NB4 (cell line): Measurements from ENCODE around the gene RGL1.
"Not testable (repeated sequence)": the region's sequence is repeated elsewhere in the genome, so short reads cannot be mapped to it uniquely, and the experiment has no call there.

Experiments used
- DNase-seq: peaks from one replicate; pipeline ENCODE4 v3.0.0; 2010; ENCODE audit warnings: low read depth
- H3K4me3 ChIP-seq: one replicate; pipeline ENCODE4 v1.5.1; 2011; ENCODE audit warnings: mild to moderate bottlenecking, low read depth, low read length, moderate library complexity
- MYC ChIP-seq: IDR thresholded peaks from 2 replicates; pipeline ENCODE4 v1.6.1; 2011; ENCODE audit warnings: low read depth, low read length
- POLR2A ChIP-seq: IDR thresholded peaks from 2 replicates; pipeline ENCODE4 v1.6.1; 2011; ENCODE audit warnings: mild to moderate bottlenecking; ENCODE audit not compliant: insufficient read length; ENCODE audit errors: extremely low read depth
- TF ChIP-seq, protein P1 (sequence below): IDR thresholded peaks from one replicate; pipeline ENCODE4 v1.5.1; 2012; ENCODE audit warnings: low read depth, low read length
- TF ChIP-seq, protein P2 (sequence below): IDR thresholded peaks from 2 replicates; pipeline ENCODE4 v1.6.1; 2011; ENCODE audit warnings: low read depth, low read length

RGL1 gene

DNA sequence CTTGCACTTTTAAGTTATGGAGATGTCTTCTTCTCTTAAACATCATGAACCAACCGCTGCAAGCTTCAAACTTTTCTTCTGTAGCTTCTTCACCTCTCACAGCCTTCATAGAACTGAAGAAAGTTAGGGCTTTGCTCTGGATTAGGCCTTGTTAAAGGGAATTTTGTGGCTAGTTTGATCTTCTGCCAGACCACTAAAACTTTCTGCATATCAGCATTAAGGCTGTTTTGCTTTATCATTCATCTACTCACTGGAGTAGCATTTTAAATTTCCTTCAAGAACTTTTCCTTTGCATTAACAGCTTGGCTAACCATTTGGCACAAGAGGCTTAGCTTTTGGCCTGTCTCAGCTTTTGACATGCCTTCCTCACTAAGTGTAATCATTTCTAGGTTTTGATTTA lies 43.0 kb upstream of the RGL1 start:
- no peak for TF ChIP-seq POLR2A
- TF ChIP-seq, protein P1, sequence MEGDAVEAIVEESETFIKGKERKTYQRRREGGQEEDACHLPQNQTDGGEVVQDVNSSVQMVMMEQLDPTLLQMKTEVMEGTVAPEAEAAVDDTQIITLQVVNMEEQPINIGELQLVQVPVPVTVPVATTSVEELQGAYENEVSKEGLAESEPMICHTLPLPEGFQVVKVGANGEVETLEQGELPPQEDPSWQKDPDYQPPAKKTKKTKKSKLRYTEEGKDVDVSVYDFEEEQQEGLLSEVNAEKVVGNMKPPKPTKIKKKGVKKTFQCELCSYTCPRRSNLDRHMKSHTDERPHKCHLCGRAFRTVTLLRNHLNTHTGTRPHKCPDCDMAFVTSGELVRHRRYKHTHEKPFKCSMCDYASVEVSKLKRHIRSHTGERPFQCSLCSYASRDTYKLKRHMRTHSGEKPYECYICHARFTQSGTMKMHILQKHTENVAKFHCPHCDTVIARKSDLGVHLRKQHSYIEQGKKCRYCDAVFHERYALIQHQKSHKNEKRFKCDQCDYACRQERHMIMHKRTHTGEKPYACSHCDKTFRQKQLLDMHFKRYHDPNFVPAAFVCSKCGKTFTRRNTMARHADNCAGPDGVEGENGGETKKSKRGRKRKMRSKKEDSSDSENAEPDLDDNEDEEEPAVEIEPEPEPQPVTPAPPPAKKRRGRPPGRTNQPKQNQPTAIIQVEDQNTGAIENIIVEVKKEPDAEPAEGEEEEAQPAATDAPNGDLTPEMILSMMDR: no peak
- TF ChIP-seq, protein P2, sequence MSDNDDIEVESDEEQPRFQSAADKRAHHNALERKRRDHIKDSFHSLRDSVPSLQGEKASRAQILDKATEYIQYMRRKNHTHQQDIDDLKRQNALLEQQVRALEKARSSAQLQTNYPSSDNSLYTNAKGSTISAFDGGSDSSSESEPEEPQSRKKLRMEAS: no peak
- H3K4me3 ChIP-seq: no peak overlapping the region
- no peak for DNase-seq

DNA sequence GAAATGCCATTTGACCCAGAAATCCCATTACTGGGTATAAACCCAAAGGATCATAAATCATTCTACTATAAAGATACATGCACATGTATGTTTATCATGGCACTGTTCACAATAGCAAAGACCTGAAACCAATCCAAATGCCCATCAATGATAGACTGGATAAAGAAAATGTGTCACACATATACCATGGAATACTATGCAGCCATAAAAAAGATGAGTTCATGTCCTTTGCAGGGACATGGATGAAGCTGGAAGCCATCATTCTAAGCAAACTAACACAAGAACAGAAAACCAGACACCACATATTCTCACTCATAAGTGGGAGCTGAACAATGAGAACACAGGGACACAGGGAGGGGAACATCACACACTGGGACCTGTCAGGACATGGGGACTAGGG lies 42.1 kb upstream of the RGL1 start:
- DNase-seq, H3K4me3 ChIP-seq: not testable (repeated sequence)

DNA sequence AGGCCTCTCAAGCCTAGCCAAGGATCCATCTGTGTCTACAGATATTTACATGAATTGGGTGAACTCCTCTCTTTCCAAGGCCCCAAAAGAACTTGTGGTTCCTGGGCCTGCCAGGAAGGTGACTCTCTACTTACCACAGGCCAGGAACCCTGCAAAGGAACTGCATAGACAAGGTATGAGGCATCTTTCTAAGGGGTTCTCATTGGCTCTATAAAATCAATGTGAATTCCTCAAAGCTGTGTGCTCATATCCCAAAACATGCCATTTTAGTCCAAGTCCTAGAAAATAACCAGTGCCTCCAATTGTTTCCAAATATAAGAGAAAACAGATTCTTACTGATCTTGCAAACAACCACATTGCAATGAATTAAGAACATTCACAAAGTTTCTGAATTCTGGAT lies 39.9 kb upstream of the RGL1 start:
- TF ChIP-seq, protein P1: no peak
- TF ChIP-seq, protein P2: no peak
- TF ChIP-seq MYC: no peak
- TF ChIP-seq POLR2A: no peak
- H3K4me3 ChIP-seq: no peak overlapping the region
- no peak for DNase-seq

DNA sequence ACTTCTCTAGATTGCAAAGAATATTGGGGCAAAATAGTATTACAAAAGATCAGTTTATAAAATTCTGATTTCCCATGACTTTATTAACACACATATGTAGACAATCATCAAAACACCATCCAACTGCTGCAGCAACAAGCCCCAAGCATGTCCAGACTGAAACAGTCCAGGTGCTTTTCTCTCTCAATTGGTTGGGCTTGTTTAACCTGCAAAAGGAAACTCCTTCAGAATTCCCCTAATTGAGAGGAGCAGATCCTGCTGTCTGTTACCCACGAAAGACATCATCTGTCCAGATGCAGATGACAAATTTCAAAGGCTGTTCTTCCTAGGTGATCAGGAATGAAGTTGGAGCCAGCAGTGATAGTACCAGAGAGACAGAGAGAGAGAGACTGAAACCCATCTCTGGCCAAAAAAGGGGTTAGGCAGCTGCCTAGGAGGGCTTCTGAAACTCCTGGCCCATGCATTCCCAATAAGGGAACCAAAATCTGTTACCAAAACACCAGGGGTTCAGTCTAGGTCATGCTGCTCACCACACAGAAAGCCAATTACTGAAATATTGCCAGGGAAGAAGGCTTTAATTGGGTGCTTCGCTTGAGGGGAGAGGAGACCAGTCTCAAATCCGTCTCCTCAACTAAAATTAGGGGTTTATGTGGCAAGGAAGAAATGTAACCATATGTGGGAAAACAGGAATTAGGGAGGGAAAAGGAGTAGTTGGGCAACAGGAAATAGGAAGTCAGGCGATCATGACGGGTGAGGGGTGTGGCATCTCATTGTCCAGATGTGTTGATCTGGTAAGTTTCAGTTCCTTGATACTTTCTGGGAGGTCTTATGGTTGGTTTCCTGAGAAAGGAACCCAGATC lies 34.7 kb upstream of the RGL1 start:
- no peak for TF ChIP-seq MYC
- TF ChIP-seq, protein P2: no peak
- no peak for TF ChIP-seq POLR2A
- TF ChIP-seq, protein P1: no peak
- no peak for DNase-seq
- H3K4me3 ChIP-seq: no peak overlapping the region

DNA sequence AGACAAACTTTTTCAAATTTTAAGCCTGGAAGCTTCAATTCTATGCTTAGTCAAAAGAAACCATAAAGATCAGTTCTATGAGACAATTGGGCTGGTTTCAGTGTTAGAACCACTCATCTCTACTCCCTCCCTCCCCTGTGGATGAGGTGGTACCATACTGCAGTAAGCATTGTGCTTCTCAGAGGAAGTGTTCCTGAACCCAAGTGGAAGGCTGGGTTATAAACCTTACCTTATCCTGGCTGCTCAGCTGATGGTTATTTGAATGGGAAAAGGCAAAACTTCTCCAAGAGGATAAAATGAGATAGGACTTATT lies 34.1 kb upstream of the RGL1 start:
- H3K4me3 ChIP-seq: no peak overlapping the region
- TF ChIP-seq, protein P2: no peak
- TF ChIP-seq POLR2A: no peak
- TF ChIP-seq, protein P1: no peak
- no peak for TF ChIP-seq MYC
- DNase-seq: no peak

DNA sequence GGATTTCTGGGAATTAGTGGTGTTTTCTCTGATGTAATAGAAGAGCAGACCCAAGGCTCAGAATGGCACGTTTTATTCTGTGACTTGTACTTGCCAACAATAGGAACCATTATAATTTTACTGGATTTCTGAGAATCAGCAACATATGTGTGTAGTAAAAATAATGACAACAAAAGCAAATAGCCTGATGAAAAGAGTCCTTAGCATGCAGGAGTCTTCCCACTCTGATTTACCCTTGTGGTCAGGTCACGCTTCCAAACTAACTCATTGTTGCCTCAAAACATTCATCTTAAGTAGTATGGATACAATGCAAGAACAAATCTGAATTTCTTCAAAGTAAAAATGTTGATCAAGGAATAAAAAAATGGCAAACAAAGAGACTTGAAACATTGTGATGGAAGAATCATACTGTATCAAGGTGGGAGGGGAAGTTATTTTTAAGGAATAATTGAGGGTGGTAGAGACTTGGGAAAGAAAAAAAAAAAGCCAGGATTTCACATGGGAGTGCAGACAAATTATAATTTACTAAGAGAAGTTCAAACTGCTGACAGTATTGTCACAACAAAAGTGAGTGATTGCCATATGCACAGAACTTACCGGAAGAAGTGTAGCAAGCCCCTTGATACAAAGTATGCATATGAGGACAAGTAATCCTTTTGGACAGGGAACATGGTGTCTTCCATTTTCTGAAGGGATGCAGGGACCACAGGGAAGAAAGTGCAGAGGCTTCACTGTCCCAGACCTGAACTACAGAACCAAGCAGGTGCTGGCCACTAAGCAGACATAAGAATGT lies 31.2 kb upstream of the RGL1 start:
- TF ChIP-seq, protein P2: no peak
- TF ChIP-seq, protein P1: no peak
- no peak for TF ChIP-seq MYC
- no peak for TF ChIP-seq POLR2A
- DNase-seq: no peak
- no peak overlapping the region for H3K4me3 ChIP-seq
